T-cell (primary cell): ENCODE measurements around the gene CDX1. TPM values are rescaled to one million over a fixed set of nuclear protein-coding genes. Genes with fewer than 3 reads are reported as not detected.

Experiments used
- ATAC-seq, 4 experiments: fragments of 200-7000 bp in 3 of 4; fragments of 150-1000 bp in 1 of 4; cut with Tn5 transposase; replicated peaks in 1 of 4; 1 replicate in 3 of 4; 2 replicates in 1 of 4; pipeline ENCODE4 v1.10.0; 2021; ENCODE audit warnings: moderate library complexity in 3 of 4, mild to moderate bottlenecking in 2 of 4, moderate number of reproducible peaks in 1 of 4
- CTCF ChIA-PET, 2 donors: fragments of 300-600 bp; sonication (Branson Sonifier 250); formaldehyde crosslinking; loops; one replicate each; lab custom pipeline; 2022; ENCODE audit warnings: antibody characterized with exemption in 2 of 2; lab: Charles Lee
- POLR2A ChIA-PET, 2 donors: fragments of 300-600 bp; sonication (Branson Sonifier 250); formaldehyde crosslinking; loops; one replicate each; lab custom pipeline; 2022; ENCODE audit warnings: antibody characterized with exemption in 2 of 2; lab: Charles Lee
- DNase-seq, 35 experiments: peaks; one replicate each; pipeline versions ENCODE4 v3.0.0 to v3.0.0-alpha.2; 2013 to 2023
- H3K27ac ChIP-seq: one replicate; pipeline ENCODE4 v1.5.1; 2013; ENCODE audit warnings: low read length
- H3K27me3 ChIP-seq, 2 experiments: replicated peaks in 1 of 2; 1 replicate in 1 of 2; 2 replicates in 1 of 2; pipeline versions ENCODE4 v1.6.1 to v1.7.0; 2013; ENCODE audit warnings: low read length in 1 of 2, mixed read lengths in 1 of 2; ENCODE audit not compliant: control insufficient read depth in 2 of 2, insufficient read depth in 2 of 2; ENCODE audit errors: extremely low read depth in 1 of 2
- H3K36me3 ChIP-seq, 2 donors: 1 replicate in 1 of 2; 2 replicates in 1 of 2; pipeline versions ENCODE4 v1.6.1 to v1.7.0; 2013; ENCODE audit warnings: low read length in 1 of 2; ENCODE audit not compliant: control insufficient read depth in 2 of 2, insufficient read depth in 1 of 2; ENCODE audit errors: extremely low read depth in 1 of 2
- H3K4me1 ChIP-seq, 2 experiments: 1 replicate in 1 of 2; 2 replicates in 1 of 2; pipeline versions ENCODE4 v1.6.1 to v1.7.0; 2013; ENCODE audit warnings: low read length in 2 of 2, mixed read lengths in 1 of 2; ENCODE audit not compliant: insufficient read depth in 2 of 2, control insufficient read depth in 1 of 2; ENCODE audit errors: extremely low read depth in 1 of 2
- H3K4me3 ChIP-seq, 2 donors: 1 replicate in 1 of 2; 2 replicates in 1 of 2; pipeline versions ENCODE4 v1.5.1 to v1.7.0; 2013; ENCODE audit warnings: mild to moderate bottlenecking in 2 of 2, low read length in 1 of 2, moderate library complexity in 1 of 2; ENCODE audit not compliant: control insufficient read depth in 1 of 2; ENCODE audit errors: extremely low read depth in 1 of 2
- H3K9me3 ChIP-seq: 2 replicates; pipeline ENCODE4 v1.7.0; 2013
- H3K27ac Mint-ChIP-seq, 2 donors: one replicate each; pipeline ENCODE4 v1.8.0; 2020 to 2021; ENCODE audit warnings: mild to moderate bottlenecking in 2 of 2, mixed read lengths in 2 of 2
- H3K27me3 Mint-ChIP-seq, 2 donors: one replicate each; pipeline ENCODE4 v1.8.0; 2021 to 2022; ENCODE audit warnings: mixed read lengths in 2 of 2
- H3K36me3 Mint-ChIP-seq: one replicate; pipeline ENCODE4 v1.8.0; 2021; ENCODE audit warnings: mixed read lengths
- H3K4me1 Mint-ChIP-seq, 3 donors: one replicate each; pipeline ENCODE4 v1.8.0; 2020 to 2022; ENCODE audit warnings: mixed read lengths in 3 of 3, mild to moderate bottlenecking in 1 of 3
- H3K4me3 Mint-ChIP-seq, 3 donors: one replicate each; pipeline ENCODE4 v1.8.0; 2020 to 2022; ENCODE audit warnings: mild to moderate bottlenecking in 3 of 3, mixed read lengths in 3 of 3, moderate library complexity in 3 of 3
- H3K9me3 Mint-ChIP-seq, 3 donors: one replicate each; pipeline ENCODE4 v1.8.0; 2020 to 2022; ENCODE audit warnings: mixed read lengths in 3 of 3
- WGBS: methylation state at CpG from one replicate; pipeline ENCODE4 v1.1.5; 2013; ENCODE audit warnings: missing lambda C conversion rate; ENCODE audit not compliant: insufficient coverage; 5-methylcytosine and 5-hydroxymethylcytosine counted together
- total RNA-seq, 35 experiments: library from RNA in 6 of 35; stranded (reverse) in 6 of 35; fragments of 120-200 nt in 1 of 35; gene quantifications; one replicate each; pipeline versions ENCODE4 v1.2.1 to v1.2.4 and lab custom pipeline; 2013 to 2026

CDX1 gene
- total RNA-seq, 5 donors from 2014 or later (not counting 1 experiment from before 2014, with no cell fraction given) = 0.23 TPM; not detected in 4

DNA sequence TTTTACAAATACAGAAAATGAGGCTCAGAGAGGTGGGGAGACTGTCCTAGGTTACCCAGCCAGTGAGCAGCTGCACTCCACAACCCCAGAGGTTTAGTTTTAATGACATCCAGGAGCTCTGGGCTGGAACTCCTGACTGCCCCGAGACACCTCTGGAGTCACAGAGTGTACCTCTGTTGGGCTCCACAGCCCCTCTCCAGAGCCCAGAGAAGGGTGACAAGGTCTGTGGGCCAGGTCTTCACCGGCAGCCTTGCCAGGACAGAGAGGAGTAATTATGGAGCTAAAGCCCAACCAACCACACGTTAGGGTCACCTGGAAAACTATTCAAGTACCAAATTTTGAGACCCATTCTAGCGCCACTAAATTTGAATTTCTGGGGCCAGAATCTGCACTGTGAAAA is 11.1 kb downstream of the CDX1 start:
- no peaks in the 10 kb centered on the region for H3K9me3 ChIP-seq
- no peak for DNase-seq
- H3K4me1 Mint-ChIP-seq = no peaks in the 10 kb centered on the region
- no peak overlapping the region for H3K27ac Mint-ChIP-seq
- H3K4me3 Mint-ChIP-seq = no peak overlapping the region
- ChIA-PET CTCF (no interaction called here), POLR2A (no interaction called here)
- no peak overlapping the region for H3K4me3 ChIP-seq
- ATAC-seq = no peak
- no peaks in the 10 kb centered on the region for H3K9me3 Mint-ChIP-seq
- H3K27me3 Mint-ChIP-seq = peaks cover 10 to 12% of the 10 kb centered on the region in 2 donors
- H3K27me3 ChIP-seq = peaks cover 0 to 32% of the 10 kb centered on the region in 2 experiments
- H3K36me3 ChIP-seq = no peaks in the 10 kb centered on the region
- H3K27ac ChIP-seq = no peak overlapping the region
- no peaks in the 10 kb centered on the region for H3K36me3 Mint-ChIP-seq
- H3K4me1 ChIP-seq = no peaks in the 10 kb centered on the region
- WGBS = 93% methylated on average over 4 of the region's 4 CpGs

DNA sequence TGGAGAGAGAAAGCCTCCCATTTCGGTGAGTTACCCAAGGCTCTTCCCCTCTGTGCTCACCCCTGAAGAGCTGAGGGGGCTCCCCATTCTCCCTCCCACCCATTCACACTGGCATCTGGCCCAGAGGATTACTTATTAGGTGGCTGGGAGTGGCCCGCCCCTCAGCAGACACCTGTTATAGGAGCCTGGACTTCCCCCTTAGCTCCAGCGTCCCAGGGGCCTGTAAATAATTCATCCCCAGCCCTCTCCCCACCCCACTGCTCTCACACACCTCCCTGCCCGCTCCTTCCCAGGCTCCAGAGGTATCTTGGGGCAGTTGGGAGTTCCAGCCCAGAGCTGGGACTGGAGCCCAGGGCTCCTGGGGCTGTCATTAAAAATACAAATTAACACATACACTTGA is 11.7 kb downstream of the CDX1 start:
- DNase-seq = no peak
- WGBS = no CpG with 5 or more reads among the region's 4 CpGs
- H3K36me3 ChIP-seq = no peaks in the 10 kb centered on the region
- no peaks in the 10 kb centered on the region for H3K4me1 Mint-ChIP-seq
- H3K27me3 Mint-ChIP-seq = peaks cover 9% of the 10 kb centered on the region in 2 donors
- no peaks in the 10 kb centered on the region for H3K9me3 Mint-ChIP-seq
- no peak overlapping the region for H3K27ac ChIP-seq
- H3K27ac Mint-ChIP-seq = no peak overlapping the region
- POLR2A ChIA-PET = no interaction called here
- no peaks in the 10 kb centered on the region for H3K9me3 ChIP-seq
- no peak overlapping the region for H3K4me3 ChIP-seq
- no peak for ATAC-seq
- no peaks in the 10 kb centered on the region for H3K36me3 Mint-ChIP-seq
- CTCF ChIA-PET = no interaction called here
- peaks cover 0 to 30% of the 10 kb centered on the region in 2 experiments for H3K27me3 ChIP-seq
- H3K4me3 Mint-ChIP-seq = no peak overlapping the region
- no peaks in the 10 kb centered on the region for H3K4me1 ChIP-seq

DNA sequence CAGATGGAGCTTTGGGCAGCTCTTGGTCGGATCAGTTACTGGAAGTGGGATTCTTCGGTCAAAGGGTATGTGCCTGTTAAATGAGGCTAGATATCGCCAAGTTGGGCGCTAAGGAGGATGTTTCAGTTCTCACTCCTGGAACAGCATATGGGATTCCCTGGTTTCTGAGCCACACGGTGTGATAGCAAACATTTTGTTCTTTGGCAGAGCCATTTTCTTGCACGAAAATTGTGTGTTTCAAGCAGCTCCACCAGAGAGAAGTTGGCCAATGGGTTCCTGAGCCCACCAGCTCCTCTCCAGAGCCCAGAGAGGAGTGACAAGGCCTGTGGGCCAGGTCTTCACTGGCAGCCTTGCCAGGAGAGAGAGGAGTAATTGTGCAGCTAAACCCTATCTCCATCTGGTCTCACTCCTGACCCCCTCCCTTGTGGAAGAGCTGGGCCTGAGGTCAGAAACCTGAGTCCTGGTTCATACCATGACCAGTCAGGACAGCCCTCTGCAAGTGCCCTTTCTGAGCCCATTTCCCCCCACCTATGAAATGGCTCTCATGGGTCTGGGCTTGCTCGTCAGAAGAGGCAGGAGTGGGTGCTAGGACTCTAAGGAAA is 12.5 kb downstream of the CDX1 start:
- Mint-ChIP-seq H3K4me1 (no peaks in the 10 kb centered on the region), H3K27me3 (peaks cover 6 to 7% of the 10 kb centered on the region in 2 donors), H3K4me3 (no peak overlapping the region), H3K36me3 (no peaks in the 10 kb centered on the region), H3K27ac (no peak overlapping the region), H3K9me3 (no peaks in the 10 kb centered on the region)
- no peak for ATAC-seq
- no peak overlapping the region for H3K4me3 ChIP-seq
- no peak overlapping the region for H3K27ac ChIP-seq
- POLR2A ChIA-PET = no interaction called here
- no peak for DNase-seq
- H3K4me1 ChIP-seq = no peaks in the 10 kb centered on the region
- CTCF ChIA-PET = no interaction called here
- WGBS = 82% methylated on average over 7 of the region's 7 CpGs
- peaks cover 0 to 32% of the 10 kb centered on the region in 2 experiments for H3K27me3 ChIP-seq
- no peaks in the 10 kb centered on the region for H3K36me3 ChIP-seq
- no peaks in the 10 kb centered on the region for H3K9me3 ChIP-seq

DNA sequence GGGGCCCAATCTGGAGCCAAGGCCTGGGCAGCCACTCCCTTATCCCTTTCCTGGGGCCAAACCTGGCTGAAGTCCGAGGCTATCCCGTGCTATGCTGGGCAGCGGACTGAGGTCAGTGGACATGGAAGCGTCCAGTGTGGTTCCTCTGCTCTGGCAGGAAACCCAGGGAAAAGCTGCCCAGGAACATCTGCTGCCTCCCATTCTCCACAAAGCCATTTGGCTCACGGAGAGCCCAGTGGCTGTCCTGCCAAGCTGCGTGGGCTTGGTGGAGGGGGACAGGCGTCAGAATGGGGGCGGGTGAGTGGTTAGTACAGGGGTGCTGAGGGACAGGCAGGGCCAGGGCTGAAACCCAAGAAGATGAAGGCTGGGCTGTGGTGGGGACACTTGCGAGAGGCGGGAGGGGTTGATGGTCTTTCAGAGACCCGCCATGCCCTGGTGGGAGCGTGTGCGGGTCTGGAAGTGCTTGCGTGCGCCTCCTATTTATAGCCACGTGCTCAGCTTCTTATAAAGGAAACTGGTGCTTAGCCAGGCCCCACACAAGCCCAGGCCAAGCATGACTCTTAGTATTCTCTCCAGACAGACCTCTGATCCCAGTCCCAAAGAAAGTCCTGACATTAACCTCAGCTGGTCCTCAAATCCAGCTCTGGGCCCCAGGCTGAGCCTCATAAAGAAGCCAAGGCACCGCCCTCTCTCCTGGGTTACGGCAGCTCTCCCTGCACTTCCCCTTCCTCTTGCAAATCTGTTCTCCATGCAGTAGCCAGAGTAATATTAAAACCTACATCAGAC is 13.9 kb downstream of the CDX1 start:
- Mint-ChIP-seq H3K9me3 (no peaks in the 10 kb centered on the region), H3K4me1 (no peaks in the 10 kb centered on the region), H3K36me3 (no peaks in the 10 kb centered on the region), H3K27me3 (peaks cover 6 to 7% of the 10 kb centered on the region in 2 donors), H3K27ac (no peak overlapping the region), H3K4me3 (no peak overlapping the region)
- Histone ChIP-seq H3K27ac (no peak overlapping the region), H3K4me3 (no peak overlapping the region), H3K9me3 (no peaks in the 10 kb centered on the region), H3K27me3 (peaks cover 0 to 28% of the 10 kb centered on the region in 2 experiments), H3K36me3 (no peaks in the 10 kb centered on the region), H3K4me1 (no peaks in the 10 kb centered on the region)
- no peak for ATAC-seq
- ChIA-PET POLR2A (no interaction called here), CTCF (no interaction called here)
- no peak for DNase-seq
- 71% methylated on average over 14 of the region's 18 CpGs for WGBS

DNA sequence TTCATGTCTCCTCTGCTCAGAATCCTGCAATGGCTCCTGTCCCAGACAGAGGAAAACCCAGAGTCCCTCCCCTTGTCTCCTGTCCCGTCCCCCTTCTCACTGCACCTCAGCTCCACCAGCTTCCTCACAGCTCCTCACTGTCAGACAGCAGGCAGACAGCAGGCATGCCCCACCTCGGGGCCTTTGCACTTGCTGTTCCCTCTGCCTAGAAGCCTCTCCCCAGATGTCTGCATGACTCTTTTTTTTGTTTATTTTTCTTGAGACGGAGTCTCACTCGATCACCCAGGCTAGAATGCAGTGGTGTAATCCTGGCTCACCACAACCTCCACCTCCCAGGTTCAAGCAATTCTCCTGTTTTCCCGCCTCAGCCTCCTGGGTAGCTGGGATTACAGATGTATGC is 14.4 kb downstream of the CDX1 start:
- Mint-ChIP-seq H3K36me3 (no peaks in the 10 kb centered on the region), H3K27ac (no peak overlapping the region), H3K9me3 (no peaks in the 10 kb centered on the region), H3K4me1 (no peaks in the 10 kb centered on the region), H3K4me3 (no peak overlapping the region), H3K27me3 (peaks cover 5 to 6% of the 10 kb centered on the region in 2 donors)
- Histone ChIP-seq H3K27ac (no peak overlapping the region), H3K27me3 (peaks cover 0 to 26% of the 10 kb centered on the region in 2 experiments), H3K4me1 (no peaks in the 10 kb centered on the region), H3K4me3 (no peak overlapping the region), H3K9me3 (no peaks in the 10 kb centered on the region), H3K36me3 (no peaks in the 10 kb centered on the region)
- ATAC-seq = no peak
- POLR2A ChIA-PET = no interaction called here
- DNase-seq = no peak
- 63% methylated on average over 2 of the region's 5 CpGs for WGBS
- CTCF ChIA-PET = no interaction called here

DNA sequence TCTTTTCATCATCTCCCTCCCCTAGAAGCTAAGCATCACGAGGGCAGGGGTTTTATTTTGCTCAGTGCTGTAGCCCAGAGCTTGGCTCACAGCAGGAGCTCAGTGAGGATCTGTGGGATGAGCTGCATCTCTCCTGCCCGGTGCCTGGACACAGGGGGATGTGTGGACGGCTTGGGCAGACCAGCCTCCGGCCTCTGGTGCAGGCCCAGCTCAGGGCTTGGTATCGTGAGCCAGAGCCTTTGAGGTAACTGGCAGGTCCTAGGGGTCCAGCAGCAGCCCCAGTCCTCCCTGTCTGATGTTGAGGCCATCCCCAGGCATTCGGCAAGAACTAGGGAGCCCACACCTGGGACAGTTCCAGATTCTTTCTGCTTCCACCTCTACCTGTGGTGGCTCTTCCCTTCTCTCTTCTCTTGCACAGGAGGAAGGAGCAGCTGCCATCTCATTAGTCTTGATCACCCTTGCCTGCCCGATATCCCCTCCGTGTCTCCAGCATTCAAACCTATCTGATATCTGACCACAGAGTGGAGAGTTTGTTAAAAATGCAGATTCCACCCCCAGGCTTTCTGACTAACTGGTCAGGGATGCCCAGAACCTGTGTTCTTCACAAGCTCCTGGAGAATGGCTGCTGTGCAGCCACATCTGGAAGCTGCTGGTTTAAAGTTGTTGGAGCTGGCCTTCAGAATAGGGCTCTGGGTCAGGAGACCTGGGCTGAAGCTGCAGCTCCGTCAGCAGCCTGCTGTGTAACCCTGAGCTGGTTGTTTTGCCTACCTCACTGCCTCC is 15.4 kb downstream of the CDX1 start:
- Histone ChIP-seq H3K4me3 (no peak overlapping the region), H3K36me3 (no peaks in the 10 kb centered on the region), H3K9me3 (no peaks in the 10 kb centered on the region), H3K27ac (no peak overlapping the region), H3K27me3 (peaks cover 0 to 26% of the 10 kb centered on the region in 2 experiments), H3K4me1 (no peaks in the 10 kb centered on the region)
- CTCF ChIA-PET = no interaction called here
- POLR2A ChIA-PET = no interaction called here
- Mint-ChIP-seq H3K4me1 (no peaks in the 10 kb centered on the region), H3K36me3 (no peaks in the 10 kb centered on the region), H3K9me3 (no peaks in the 10 kb centered on the region), H3K27ac (no peak overlapping the region), H3K27me3 (peaks cover 6 to 10% of the 10 kb centered on the region in 2 donors), H3K4me3 (no peak overlapping the region)
- DNase-seq (no peak), ATAC-seq (no peak)
- 75% methylated on average over 6 of the region's 9 CpGs for WGBS
